C4-2B (cell line): Measurements from ENCODE around the gene TMEM234.

Experiments
- CTCF ChIP-seq: fragments of 450-650 bp; conservative IDR thresholded peaks from 2 replicates; pipeline ENCODE4 v1.5.1; 2017; ENCODE audit warnings: mild to moderate bottlenecking
- ZFX ChIP-seq: fragments of 450-650 bp; IDR thresholded peaks from 2 replicates; pipeline ENCODE4 v1.6.1; 2017

GRCh38 chr1:32223683-32224082 lies 1.5 kb upstream of the TMEM234 start:
- no peak for TF ChIP-seq CTCF
- TF ChIP-seq ZFX = no peak
